ENCODE data around the gene SPATS2. TPM values are rescaled to one million over a fixed set of nuclear protein-coding genes. Genes with fewer than 3 reads are reported as not detected.

SPATS2 gene
- polyA plus RNA-seq, 1 of the 3 experiments (the other 2 are of a cell fraction), result 72.9 TPM

GRCh38 chr12:49534731-49535278, 167.5 kb downstream of the SPATS2 start:
- ChIA-PET CTCF (interaction anchor here (0.6 to 2.9 kb wide), 4 partner anchors 21 to 177 kb away, joined by 3 to 15 read pairs (median 4); no protein-coding TSS in a partner anchor), POLR2A (no interaction called here)
- peak; percentile 33 for DNase-seq
- TF ChIP-seq PBX3 (IDR thresholded peaks at IDR 0.05) (no peak), YY1 (IDR thresholded peaks at IDR 0.05; ENCODE audit: low read depth) (no peak)
- H3K27ac ChIP-seq (ENCODE audit: low read depth in 2 of 2, low read length in 1 of 2), result no peak overlapping the region; a peak in 1 of 4 replicates
- H3K4me1 ChIP-seq (ENCODE audit: control insufficient read depth in 1 of 2, insufficient read depth in 2 of 2, low read depth in 1 of 2, low read length in 1 of 2), result peaks cover 0 to 11% of the 10 kb centered on the region in 2 experiments; a peak in 1 of 4 replicates
- no peak overlapping the region for H3K4me2 ChIP-seq
- H3K9me2 ChIP-seq, result no peaks in the 10 kb centered on the region
- peaks cover 0 to 4% of the 10 kb centered on the region in 2 experiments for H3K36me3 ChIP-seq (replicated peaks in 1 of 2; ENCODE audit: control insufficient read depth in 1 of 2, insufficient read depth in 2 of 2, low read length in 1 of 2)
- no peaks in the 10 kb centered on the region for H3K9me3 ChIP-seq
- no peak overlapping the region for H2AFZ ChIP-seq (ENCODE audit: low read depth)
- 87% methylated on average over 13 of the region's 13 CpGs for WGBS (ENCODE audit: low lambda C conversion rate)
- no peaks in the 10 kb centered on the region for H3K27me3 ChIP-seq (ENCODE audit: insufficient read depth)
- H3K79me2 ChIP-seq (ENCODE audit: insufficient read depth), result no peaks in the 10 kb centered on the region
- H3F3A ChIP-seq (replicated peaks; ENCODE audit: insufficient read depth), result peaks cover 41% of the 10 kb centered on the region
- no peak overlapping the region for H3K4me3 ChIP-seq (ENCODE audit: low read depth in 2 of 2, low read length in 1 of 2)
- H3K9ac ChIP-seq, result no peak overlapping the region
- H4K20me1 ChIP-seq (ENCODE audit: insufficient read depth), result no peaks in the 10 kb centered on the region

- Histone ChIP-seq H3K4me3 (ENCODE audit: low read depth in 2 of 2, low read length in 1 of 2) (no peak overlapping the region), H3K9ac (no peak overlapping the region), H4K20me1 (ENCODE audit: insufficient read depth) (no peaks in the 10 kb centered on the region), H3K79me2 (ENCODE audit: insufficient read depth) (no peaks in the 10 kb centered on the region), H3K9me3 (no peaks in the 10 kb centered on the region), H3K4me1 (ENCODE audit: control insufficient read depth in 1 of 2, insufficient read depth in 2 of 2, low read depth in 1 of 2, low read length in 1 of 2) (peaks cover 0 to 11% of the 10 kb centered on the region in 2 experiments; a peak in 1 of 4 replicates), H3K27ac (ENCODE audit: low read depth in 2 of 2, low read length in 1 of 2) (0 out of 4 replicates have a peak overlapping the region, but pooled peaks of 1 of the 2 experiments have one; percentile 18), H3K27me3 (ENCODE audit: insufficient read depth) (no peaks in the 10 kb centered on the region), H3K36me3 (replicated peaks in 1 of 2; ENCODE audit: control insufficient read depth in 1 of 2, insufficient read depth in 2 of 2, low read length in 1 of 2) (peaks cover 0 to 4% of the 10 kb centered on the region in 2 experiments), H3K4me2 (no peak overlapping the region), H3F3A (replicated peaks; ENCODE audit: insufficient read depth) (peaks cover 41% of the 10 kb centered on the region), H2AFZ (ENCODE audit: low read depth) (no peak overlapping the region), H3K9me2 (no peaks in the 10 kb centered on the region)
- DNase-seq, result no peak
- TF ChIP-seq MXI1 (IDR thresholded peaks at IDR 0.05; ENCODE audit: low read depth, low read length) (no peak), MEF2A (IDR thresholded peaks at IDR 0.05; ENCODE audit: borderline replicate concordance, low read depth) (no peak), TCF12 (IDR thresholded peaks at IDR 0.05) (no peak), CTCF (IDR thresholded peaks at IDR 0.05) (no peak), JUND (IDR thresholded peaks at IDR 0.05) (no peak), IRF3 (IDR thresholded peaks at IDR 0.05; ENCODE audit: low read depth, low read length) (no peak), REST (IDR thresholded peaks at IDR 0.05; ENCODE audit: low read depth, low read length) (no peak)
- 83% methylated on average over 6 of the region's 6 CpGs for WGBS (ENCODE audit: low lambda C conversion rate)
- ChIA-PET POLR2A (interaction anchor here (1.0 kb wide), 1 partner anchor 9 kb away, joined by 3 read pairs; no protein-coding TSS in a partner anchor), CTCF (interaction anchor here (0.7 to 2.9 kb wide), 7 partner anchors 22 to 194 kb away, joined by 3 to 15 read pairs (median 5); partner anchors contain the start of gene DNAJC22)
These were observed 168.8 kb downstream of the SPATS2 start for GRCh38 chr12:49535921-49536525.
